AG09319 (cell line): ENCODE measurements around the gene RBMS2.
A peak's percentile ranks its signal among the peaks of the same experiment; 100 is the strongest.

Source experiments
- DNase-seq: peaks from one replicate; pipeline ENCODE4 v3.0.0-alpha.2; 2010; ENCODE audit warnings: low read depth; ENCODE audit errors: extremely low read depth
- CTCF ChIP-seq: IDR thresholded peaks from 2 replicates; pipeline ENCODE4 v1.5.1; 2011; ENCODE audit warnings: low read depth, mild to moderate bottlenecking, inconsistent platforms, low read length, moderate library complexity

Gene RBMS2

GRCh38 chr12:56593909-56594621 is 72.4 kb downstream of the RBMS2 start:
- TF ChIP-seq CTCF = peak; percentile 93
- peak; percentile 39 for DNase-seq

GRCh38 chr12:56596815-56597214 is 75.2 kb downstream of the RBMS2 start:
- DNase-seq = no peak
- TF ChIP-seq CTCF = no peak

- no peak for DNase-seq
- TF ChIP-seq CTCF = no peak
Measured at GRCh38 chr12:56599041-56599440, 77.4 kb downstream of the RBMS2 start.

GRCh38 chr12:56599797-56600196 is 78.2 kb downstream of the RBMS2 start:
- no peak for TF ChIP-seq CTCF

GRCh38 chr12:56600753-56601152 is 79.1 kb downstream of the RBMS2 start:
- DNase-seq = no peak
- no peak for TF ChIP-seq CTCF

More at GRCh38 chr12:56599797-56600196, 78.2 kb downstream of the RBMS2 start:
- DNase-seq = no peak

GRCh38 chr12:56601503-56601902 is 79.9 kb downstream of the RBMS2 start:
- no peak for DNase-seq
- no peak; the same call in 1 of the 2 replicates for TF ChIP-seq CTCF

- TF ChIP-seq CTCF = no peak
- DNase-seq = no peak
Measured at GRCh38 chr12:56602239-56602638, 80.6 kb downstream of the RBMS2 start.
